Endothelial cell of umbilical vein (primary cell): ENCODE measurements around the gene FBXO34. TPM values are rescaled to one million over a fixed set of nuclear protein-coding genes. Genes with fewer than 3 reads are reported as not detected.

Experiments used
- BruUV-seq: library from RNA; stranded (reverse); fragments of 400-500 nt; replicated peaks from 2 replicates; lab custom pipeline; 2021; lab: Mats Ljungman, UMichigan
- CTCF ChIA-PET: fragments of 300-600, 350-600 bp; sonication (Branson Sonifier 250); formaldehyde crosslinking; loops from one replicate; lab custom pipeline; 2021; ENCODE audit warnings: antibody characterized with exemption, inconsistent platforms; lab: Charles Lee
- POLR2A ChIA-PET: fragments of 300-600, 350-600 bp; sonication (Branson Sonifier 250); formaldehyde crosslinking; loops from one replicate; lab custom pipeline; 2021; ENCODE audit warnings: antibody characterized with exemption, inconsistent platforms; lab: Charles Lee
- DNase-seq: peaks from one replicate; pipeline ENCODE4 v3.0.0-alpha.2; 2011; ENCODE audit warnings: low read depth, low spot score
- FAIRE-seq: peaks from 2 replicates; lab custom pipeline; 2011; peaks lifted over from hg19 to GRCh38; lab: Jason Lieb, UNC
- H2AFZ ChIP-seq: 2 replicates; pipeline ENCODE4 v1.6.0; 2012; ENCODE audit warnings: low read depth, low read length, control low read depth, inconsistent platforms
- H3K27ac ChIP-seq: 2 replicates; pipeline ENCODE4 v1.5.1; 2011; ENCODE audit warnings: low read depth, mild to moderate bottlenecking, control low read depth, low read length, moderate library complexity; ENCODE audit not compliant: insufficient read depth
- H3K27me3 ChIP-seq, 2 experiments: 2 replicates each; pipeline versions ENCODE4 v1.6.0 to v1.6.1; 2011; ENCODE audit warnings: low read length in 2 of 2, mixed read lengths in 1 of 2; ENCODE audit not compliant: control insufficient read depth in 2 of 2, insufficient read depth in 2 of 2
- H3K36me3 ChIP-seq, 2 experiments: 2 replicates in 1 of 2; 3 replicates in 1 of 2; pipeline ENCODE4 v1.5.1; 2011; ENCODE audit warnings: low read length in 2 of 2, mild to moderate bottlenecking in 1 of 2, moderate library complexity in 1 of 2; ENCODE audit not compliant: control insufficient read depth in 2 of 2, insufficient read depth in 2 of 2; ENCODE audit errors: extremely low read depth in 1 of 2
- H3K4me1 ChIP-seq: 3 replicates; pipeline ENCODE4 v1.5.1; 2011; ENCODE audit warnings: mild to moderate bottlenecking, low read length; ENCODE audit not compliant: control insufficient read depth, insufficient read depth; ENCODE audit errors: extremely low read depth
- H3K4me2 ChIP-seq: 2 replicates; pipeline ENCODE4 v1.6.1; 2011; ENCODE audit warnings: low read length, control low read depth, mixed read lengths; ENCODE audit not compliant: insufficient read depth
- H3K4me3 ChIP-seq, 3 experiments: fragments of 200-600 bp in 1 of 3; sonication (generic), shearing (Covaris generic) in 1 of 3; replicated peaks in 1 of 3; 2 replicates each; pipeline ENCODE4 v1.5.1; 2011 to 2016; ENCODE audit warnings: control low read depth in 3 of 3, low read length in 3 of 3, mild to moderate bottlenecking in 2 of 3, inconsistent platforms in 1 of 3, low read depth in 1 of 3, moderate library complexity in 1 of 3; ENCODE audit not compliant: insufficient read depth in 1 of 3
- H3K79me2 ChIP-seq: 2 replicates; pipeline ENCODE4 v1.6.0; 2012; ENCODE audit warnings: low read length, inconsistent platforms; ENCODE audit not compliant: control insufficient read depth, insufficient read depth
- H3K9ac ChIP-seq: replicated peaks from 2 replicates; pipeline ENCODE3; 2011; ENCODE audit warnings: low read length, control low read depth; ENCODE audit not compliant: insufficient read depth; ENCODE audit errors: extremely low read depth
- H3K9me1 ChIP-seq: replicated peaks from 3 replicates; pipeline ENCODE4 v1.6.0; 2011; ENCODE audit warnings: mild to moderate bottlenecking, low read length; ENCODE audit not compliant: control insufficient read depth, insufficient read depth; ENCODE audit errors: extremely low read depth
- H3K9me3 ChIP-seq: replicated peaks from 2 replicates; pipeline ENCODE4 v1.5.1; 2012; ENCODE audit warnings: low read length, inconsistent platforms; ENCODE audit not compliant: control insufficient read depth, insufficient read depth
- H4K20me1 ChIP-seq: replicated peaks from 2 replicates; pipeline ENCODE3; 2011; ENCODE audit warnings: mild to moderate bottlenecking, low read length; ENCODE audit not compliant: control insufficient read depth, insufficient read depth; ENCODE audit errors: extremely low read depth
- CTCF ChIP-seq, 2 donors: IDR thresholded peaks; 1 replicate in 1 of 2; 2 replicates in 1 of 2; pipeline ENCODE4 v1.5.1; 2011; ENCODE audit warnings: low read length in 2 of 2, mild to moderate bottlenecking in 2 of 2, moderate library complexity in 2 of 2, control low read depth in 1 of 2, inconsistent platforms in 1 of 2, low read depth in 1 of 2; ENCODE audit not compliant: insufficient read depth in 1 of 2; ENCODE audit errors: extremely low read depth in 1 of 2
- EZH2 ChIP-seq: IDR thresholded peaks from 2 replicates; pipeline ENCODE4 v1.6.1; 2012; ENCODE audit warnings: borderline replicate concordance, low read depth, mild to moderate bottlenecking, moderate library complexity, low read length, inconsistent platforms; ENCODE audit not compliant: severe bottlenecking
- FOS ChIP-seq: IDR thresholded peaks from 2 replicates; pipeline ENCODE4 v1.6.1; 2011; ENCODE audit warnings: mild to moderate bottlenecking, low read length, moderate library complexity, borderline replicate concordance; ENCODE audit not compliant: insufficient read depth
- GATA2 ChIP-seq: IDR thresholded peaks from 2 replicates; pipeline ENCODE4 v1.7.0; 2011; ENCODE audit warnings: low read depth, mild to moderate bottlenecking, moderate library complexity, mixed read lengths, low read length; ENCODE audit not compliant: insufficient read length, insufficient read depth
- JUN ChIP-seq: IDR thresholded peaks from 2 replicates; pipeline ENCODE4 v1.6.1; 2011; ENCODE audit warnings: borderline replicate concordance, low read depth; ENCODE audit not compliant: insufficient read length, insufficient read depth
- MAX ChIP-seq: IDR thresholded peaks from 2 replicates; pipeline ENCODE4 v1.6.1; 2011; ENCODE audit not compliant: insufficient read depth, insufficient read length
- MYC ChIP-seq: IDR thresholded peaks from one replicate; pipeline ENCODE4 v1.6.1; 2011; ENCODE audit warnings: mild to moderate bottlenecking, low read depth, low read length
- POLR2A ChIP-seq: IDR thresholded peaks from 2 replicates; pipeline ENCODE4 v1.6.1; 2012; ENCODE audit warnings: low read depth, mild to moderate bottlenecking, control low read depth, low read length
- POLR2AphosphoS5 ChIP-seq: IDR thresholded peaks from 2 replicates; pipeline ENCODE4 v1.6.1; 2012; ENCODE audit warnings: low read depth, mild to moderate bottlenecking, control low read depth, low read length, moderate library complexity; ENCODE audit not compliant: insufficient read depth
- dilution Hi-C: fragments of 300-500 bp; cut with MboI; formaldehyde crosslinking; loops from one replicate; pipeline ENCODE4 v1.15.0; 2019; ENCODE audit warnings: low sequenced_read_pairs; ENCODE audit not compliant: extremely low pct_ligation_motif_present
- intact Hi-C: fragments of 100-400 bp; cut with micrococcal nuclease; formaldehyde crosslinking; loops from one replicate; pipeline ENCODE4 v1.10.0; 2022
- polyA plus RNA-seq, 4 experiments: library from polyadenylated mRNA; depleted of rRNA in 3 of 4; stranded (reverse) in 3 of 4; unstranded in 1 of 4; fragments of >200 nt; gene quantifications; 2 replicates each; pipeline versions ENCODE4 v1.2.1 to v1.2.3, GENCODE V29; 2011 to 2012; ENCODE audit warnings: missing spikeins in 1 of 4
- total RNA-seq: library from RNA; stranded (reverse); gene quantifications from 2 replicates; pipeline ENCODE4 v1.2.3, GENCODE V29; 2021

FBXO34 gene
- total and polyA plus RNA-seq, 2 donors (not counting 3 experiments of a cell fraction or from before 2014, with no cell fraction given), result 8.5 to 14.2 TPM

GRCh38 chr14:55274146-55274545 is 2.9 kb downstream of the FBXO34 start:
- ChIA-PET POLR2A (no interaction called here), CTCF (interaction anchor here (5.5 kb wide), 1 partner anchor 81 kb away, joined by 71 read pairs; no protein-coding TSS in a partner anchor)
- H3K79me2 ChIP-seq, result peaks cover 54% of the 10 kb centered on the region
- intact Hi-C loops, result loop anchor here (5.0 kb wide), 2 partner anchors 62 to 138 kb away; partner anchors contain the start of gene ATG14
- H3K36me3 ChIP-seq, result no peaks in the 10 kb centered on the region
- H3K27ac ChIP-seq, result no peak overlapping the region
- FAIRE-seq, result no peak
- no peak overlapping the region for H3K4me3 ChIP-seq
- H3K9me3 ChIP-seq, result no peaks in the 10 kb centered on the region
- H3K4me2 ChIP-seq, result no peak overlapping the region
- H3K4me1 ChIP-seq, result peaks cover 36% of the 10 kb centered on the region
- H2AFZ ChIP-seq, result no peak overlapping the region
- dilution Hi-C loops, result no loop called here
- DNase-seq, result no peak
- no peaks in the 10 kb centered on the region for H3K9me1 ChIP-seq
- no peak overlapping the region for H3K9ac ChIP-seq
- no peaks in the 10 kb centered on the region for H3K27me3 ChIP-seq
- BruUV-seq, result no TSS peak
- peaks cover 3% of the 10 kb centered on the region for H4K20me1 ChIP-seq
- TF ChIP-seq POLR2AphosphoS5 (no peak), POLR2A (no peak), MYC (no peak), CTCF (IDR thresholded peaks at IDR 0.05; ENCODE audit: extremely low read depth in 1 of 2, insufficient read depth in 1 of 2, low read depth in 1 of 2, low read length in 2 of 2) (no peak), MAX (no peak), EZH2 (no peak), GATA2 (no peak), FOS (no peak), JUN (no peak)
